Fibroblast of pulmonary artery (primary cell): ENCODE measurements around the gene GJD3.
A peak's percentile ranks its signal among the peaks of the same experiment; 100 is the strongest.
"Not testable (repeated sequence)": the region's sequence is repeated elsewhere in the genome, so short reads cannot be mapped to it uniquely, and the experiment has no call there.

Experiments
- DNase-seq: peaks from one replicate; pipeline ENCODE4 v3.0.0-alpha.2; 2010; ENCODE audit warnings: low read depth
- H3K4me3 ChIP-seq: replicated peaks from 2 replicates; pipeline ENCODE4 v1.5.1; 2011; ENCODE audit warnings: low read depth, mild to moderate bottlenecking, control low read depth, low read length, moderate library complexity
- TF ChIP-seq, protein P1 (sequence below): IDR thresholded peaks from 2 replicates; pipeline ENCODE4 v1.5.1; 2011; ENCODE audit warnings: mild to moderate bottlenecking, control low read depth, low read length, inconsistent platforms; ENCODE audit errors: missing control alignments

Gene GJD3, protein sequence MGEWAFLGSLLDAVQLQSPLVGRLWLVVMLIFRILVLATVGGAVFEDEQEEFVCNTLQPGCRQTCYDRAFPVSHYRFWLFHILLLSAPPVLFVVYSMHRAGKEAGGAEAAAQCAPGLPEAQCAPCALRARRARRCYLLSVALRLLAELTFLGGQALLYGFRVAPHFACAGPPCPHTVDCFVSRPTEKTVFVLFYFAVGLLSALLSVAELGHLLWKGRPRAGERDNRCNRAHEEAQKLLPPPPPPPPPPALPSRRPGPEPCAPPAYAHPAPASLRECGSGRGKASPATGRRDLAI

DNA sequence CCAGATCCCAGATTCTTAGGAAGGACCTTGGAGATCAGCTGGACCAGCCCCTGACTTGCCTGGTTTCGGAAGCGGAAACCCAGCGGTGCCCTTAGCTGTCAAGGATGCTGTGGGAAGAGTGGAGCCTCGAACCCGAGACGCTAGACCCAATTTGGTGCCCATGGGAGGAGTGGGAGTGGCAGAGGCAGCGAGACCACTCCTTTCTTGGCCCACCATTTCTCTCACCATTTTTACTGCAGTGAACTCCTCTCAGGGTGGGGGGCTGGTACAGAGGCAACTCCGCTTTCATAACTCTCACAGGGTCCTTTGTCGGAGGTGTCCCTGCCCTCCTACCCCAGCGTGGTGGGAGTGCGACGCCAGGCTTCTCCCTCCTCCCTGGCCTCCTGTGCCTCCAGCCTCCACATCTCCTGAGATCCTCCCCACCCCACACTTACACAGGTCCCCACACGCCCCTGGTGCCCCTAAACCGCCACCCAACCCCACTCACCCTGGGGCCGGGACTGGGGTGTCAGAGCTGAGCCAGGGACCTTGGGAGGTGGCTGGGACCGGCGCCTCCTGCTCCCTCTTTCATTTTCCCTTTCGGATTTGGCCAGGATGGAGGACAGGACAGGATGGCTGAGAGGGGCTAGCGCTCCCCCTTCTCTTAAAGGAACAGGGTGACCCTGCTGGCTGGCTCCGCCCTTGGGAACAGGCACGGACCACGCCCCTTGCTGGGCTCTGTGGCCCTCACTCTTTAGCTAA, at the start of gene GJD3:
TSS of gene GJD3 (minus strand) at position 617 of the 741 bp plus-strand sequence. CDS start 922 bp downstream, outside the sequence.
- no peak for DNase-seq
- peak within 1 kb of the TSS; percentile 53 for H3K4me3 ChIP-seq
- TF ChIP-seq, protein P1, sequence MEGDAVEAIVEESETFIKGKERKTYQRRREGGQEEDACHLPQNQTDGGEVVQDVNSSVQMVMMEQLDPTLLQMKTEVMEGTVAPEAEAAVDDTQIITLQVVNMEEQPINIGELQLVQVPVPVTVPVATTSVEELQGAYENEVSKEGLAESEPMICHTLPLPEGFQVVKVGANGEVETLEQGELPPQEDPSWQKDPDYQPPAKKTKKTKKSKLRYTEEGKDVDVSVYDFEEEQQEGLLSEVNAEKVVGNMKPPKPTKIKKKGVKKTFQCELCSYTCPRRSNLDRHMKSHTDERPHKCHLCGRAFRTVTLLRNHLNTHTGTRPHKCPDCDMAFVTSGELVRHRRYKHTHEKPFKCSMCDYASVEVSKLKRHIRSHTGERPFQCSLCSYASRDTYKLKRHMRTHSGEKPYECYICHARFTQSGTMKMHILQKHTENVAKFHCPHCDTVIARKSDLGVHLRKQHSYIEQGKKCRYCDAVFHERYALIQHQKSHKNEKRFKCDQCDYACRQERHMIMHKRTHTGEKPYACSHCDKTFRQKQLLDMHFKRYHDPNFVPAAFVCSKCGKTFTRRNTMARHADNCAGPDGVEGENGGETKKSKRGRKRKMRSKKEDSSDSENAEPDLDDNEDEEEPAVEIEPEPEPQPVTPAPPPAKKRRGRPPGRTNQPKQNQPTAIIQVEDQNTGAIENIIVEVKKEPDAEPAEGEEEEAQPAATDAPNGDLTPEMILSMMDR, result no peak

DNA sequence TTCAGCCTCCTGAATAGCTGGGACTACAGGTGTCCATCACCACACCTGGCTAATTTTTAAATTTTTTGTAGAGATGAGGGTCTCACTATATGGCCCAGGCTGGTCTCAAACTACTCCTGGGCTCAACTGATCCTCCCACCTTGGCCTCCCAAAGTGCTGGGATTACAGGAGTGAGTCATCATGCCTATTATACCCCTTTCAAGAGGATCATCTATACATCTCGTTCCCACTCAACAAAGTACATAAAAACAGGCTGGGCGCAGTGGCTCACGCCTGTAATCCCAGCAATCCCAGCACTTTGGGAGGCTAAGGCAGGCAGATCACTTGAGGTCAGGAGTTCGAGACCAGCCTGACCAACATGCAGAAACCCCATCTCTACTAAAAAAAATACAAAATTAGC, 49.8 kb upstream of the GJD3 start:
- not testable (repeated sequence) for H3K4me3 ChIP-seq, DNase-seq

DNA sequence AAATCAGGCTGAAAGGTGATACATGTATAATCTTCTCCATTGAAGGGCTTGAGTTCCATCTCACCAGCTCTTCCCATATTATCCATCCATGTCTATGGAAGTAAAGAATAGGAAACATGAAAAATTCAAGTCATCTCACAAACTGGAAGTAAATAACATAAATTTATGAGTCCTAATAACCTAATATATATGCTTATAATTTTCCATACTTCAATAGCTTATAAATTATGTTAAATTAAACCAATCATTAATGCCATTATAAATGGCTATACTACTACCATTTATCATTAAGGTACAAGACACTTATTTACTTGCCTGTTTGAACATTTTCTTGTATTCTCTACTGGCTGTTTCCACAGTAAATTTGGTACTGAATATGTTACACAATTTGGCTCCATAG, 48.3 kb upstream of the GJD3 start:
- H3K4me3 ChIP-seq, result no peak overlapping the region
- no peak for DNase-seq

DNA sequence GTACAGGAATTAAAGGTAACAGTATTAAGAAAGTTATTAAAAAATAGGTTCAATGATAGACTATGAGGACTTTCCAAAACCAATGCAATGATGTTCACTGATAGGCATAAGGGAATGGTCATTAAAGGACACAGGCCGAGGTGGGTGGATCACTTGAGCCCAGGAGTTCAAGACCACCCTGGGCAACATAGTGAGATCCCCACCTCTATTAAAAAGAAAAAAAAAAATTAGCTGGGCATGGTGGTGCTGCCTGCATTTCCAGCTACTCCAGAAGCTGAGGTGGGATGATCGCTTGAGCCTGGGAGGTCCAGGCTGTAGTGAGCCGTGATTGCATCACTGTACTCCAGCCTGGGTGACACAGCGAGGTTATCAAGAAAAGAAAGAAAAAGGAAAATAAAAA, 47.3 kb upstream of the GJD3 start:
- DNase-seq, result no peak
- H3K4me3 ChIP-seq, result no peak overlapping the region
- TF ChIP-seq, protein P1, result no peak

More for the DNA sequence above, 48.3 kb upstream of the GJD3 start:
- TF ChIP-seq, protein P1, result no peak

DNA sequence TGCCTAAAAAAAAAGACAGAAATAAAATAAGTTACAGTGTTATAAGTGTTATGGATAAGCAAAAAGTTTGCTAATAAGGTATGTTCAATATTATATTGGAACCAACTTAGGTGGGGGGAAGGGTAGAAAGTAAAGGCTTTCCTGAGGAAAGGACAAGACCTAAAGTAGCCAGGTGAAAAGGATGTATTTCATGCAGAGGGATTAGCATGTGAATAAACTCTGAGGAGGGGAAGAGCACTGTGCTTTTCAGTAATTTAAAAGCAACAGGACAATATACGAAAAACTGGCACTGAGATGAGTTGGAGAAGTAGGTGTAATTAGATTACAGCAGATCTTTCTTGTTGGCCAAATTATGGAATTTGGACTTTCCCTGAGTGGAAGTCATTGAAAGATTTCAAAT, 45.5 kb upstream of the GJD3 start:
- no peak overlapping the region for H3K4me3 ChIP-seq
- DNase-seq, result no peak
- TF ChIP-seq, protein P1, result no peak

DNA sequence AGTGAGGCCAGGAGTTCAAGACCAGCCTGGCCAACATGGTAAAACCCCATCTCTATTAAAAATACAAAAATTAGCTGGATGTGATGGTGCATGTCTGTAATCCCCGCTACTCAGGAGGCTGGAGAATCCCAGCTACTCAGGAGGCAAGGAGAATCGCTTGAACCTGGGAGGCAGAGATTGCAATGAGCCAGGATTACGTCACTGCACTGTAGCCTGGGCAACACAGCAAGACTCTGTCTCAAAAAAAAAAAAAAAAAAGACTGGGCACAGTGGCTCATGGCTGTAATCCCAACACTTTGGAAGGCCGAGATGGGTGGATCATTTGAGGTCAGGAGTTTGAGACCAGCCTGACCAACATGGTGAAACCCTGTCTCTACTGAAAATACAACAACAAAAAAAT, 45.0 kb upstream of the GJD3 start:
- not testable (repeated sequence) for DNase-seq, H3K4me3 ChIP-seq

DNA sequence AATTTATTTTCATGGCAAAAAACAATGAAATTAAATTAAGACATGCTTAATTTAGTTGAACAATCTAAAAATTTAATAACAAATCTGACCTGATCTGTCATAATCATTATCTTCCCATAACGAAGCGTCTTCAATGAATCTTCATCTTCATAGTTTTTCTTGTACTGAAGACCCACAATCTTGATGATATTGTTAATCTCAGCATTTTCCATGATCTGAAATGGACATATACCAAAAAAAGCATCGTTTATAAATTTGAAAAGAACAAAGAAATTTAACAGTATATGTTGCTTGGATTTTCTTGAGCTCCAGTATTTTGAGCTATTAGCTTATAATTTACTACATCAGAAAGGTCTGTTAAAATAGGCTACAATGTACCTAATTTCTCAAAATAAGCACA, 42.9 kb upstream of the GJD3 start:
- no peak overlapping the region for H3K4me3 ChIP-seq
- TF ChIP-seq, protein P1, result no peak
- DNase-seq, result no peak

DNA sequence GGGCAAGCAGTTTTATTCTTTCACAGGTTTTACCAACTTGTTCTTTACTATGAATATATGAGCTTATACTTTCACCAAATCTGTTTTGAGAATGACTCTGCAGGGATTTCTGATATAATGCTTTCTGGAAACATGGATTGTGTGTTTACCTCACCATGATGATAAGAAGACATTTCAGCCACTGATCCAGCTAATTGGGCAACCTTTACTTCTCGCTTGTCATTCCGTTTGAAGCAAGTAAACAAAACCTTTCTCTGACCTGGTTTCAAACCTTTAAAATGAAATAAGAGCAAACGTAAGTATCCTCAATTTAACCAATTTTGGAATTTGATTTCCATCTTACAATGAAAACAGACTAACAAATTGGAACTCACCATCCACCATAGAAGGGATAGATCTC, 39.5 kb upstream of the GJD3 start:
- TF ChIP-seq, protein P1, result no peak
- no peak overlapping the region for H3K4me3 ChIP-seq
- no peak for DNase-seq
